A172 (cell line): ENCODE results near the gene TMED8. TPM values are rescaled to one million over a fixed set of nuclear protein-coding genes. Genes with fewer than 3 reads are reported as not detected.

Source experiments
- DNase-seq: peaks from one replicate; pipeline ENCODE4 v3.0.0-alpha.2; 2015; ENCODE audit warnings: low spot score
- total RNA-seq: library from RNA; depleted of rRNA; stranded (reverse); fragments of >200 nt; shearing (Covaris generic); gene quantifications from 2 replicates; pipeline ENCODE4 v1.2.3, GENCODE V29; 2014; rRNA removed

The TMED8 gene
- total RNA-seq, 1 experiment from 2014 or later = 11.5 TPM

DNA sequence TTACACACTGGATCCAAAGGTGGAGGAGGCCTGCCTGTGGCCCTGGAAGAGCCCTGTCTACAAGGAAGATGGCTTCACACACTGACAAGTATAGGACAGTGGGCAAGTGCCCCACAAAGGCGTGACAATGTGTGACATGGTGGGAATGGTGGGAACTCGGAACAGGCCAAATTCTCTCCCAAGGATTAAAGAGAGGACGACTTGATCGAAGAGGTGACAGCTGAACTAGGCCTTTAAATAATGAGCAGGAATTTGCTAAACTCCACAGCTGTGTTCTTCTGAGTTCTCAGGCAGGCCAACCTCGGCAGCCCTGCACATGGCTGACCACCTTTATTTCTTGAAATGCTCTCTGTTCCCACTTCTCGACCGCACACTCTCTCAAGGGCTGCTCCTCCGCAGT is 80.0 kb downstream of the TMED8 start:
- DNase-seq = no peak

- DNase-seq = no peak
Observed at GRCh38 chr14:77296155-77296554, 80.7 kb downstream of the TMED8 start.

- peak; percentile 15 for DNase-seq
Observed at GRCh38 chr14:77290705-77291104, 86.2 kb downstream of the TMED8 start.

GRCh38 chr14:77286576-77286975 is 90.3 kb downstream of the TMED8 start:
- DNase-seq = no peak

Other genes with a start within 250 kb of the TMED8 start
- not detected in 2 replicates for gene ZDHHC22, start 235.3 kb downstream of the TMED8 start, total RNA-seq
- 0.62 and 0.98 TPM in 2 replicates for gene TMEM63C, start 195.3 kb downstream of the TMED8 start, total RNA-seq
- not detected in 2 replicates for gene NGB, start 105.9 kb downstream of the TMED8 start, total RNA-seq
- gene POMT2, start 56.2 kb downstream of the TMED8 start, total RNA-seq = 13.7 and 14.5 TPM in 2 replicates
- 28.6 and 30.4 TPM in 2 replicates for gene GSTZ1, start 56.1 kb downstream of the TMED8 start, total RNA-seq
- gene SAMD15, start 285 bp upstream of the TMED8 start, total RNA-seq = 1.9 and 2.7 TPM in 2 replicates
- not detected in 2 replicates for gene NOXRED1, start 46.4 kb upstream of the TMED8 start, total RNA-seq
- gene VIPAS39, start 80.5 kb upstream of the TMED8 start, total RNA-seq = 16.1 and 20.5 TPM in 2 replicates
- 178 and 229 TPM in 2 replicates for gene AHSA1, start 81.0 kb upstream of the TMED8 start, total RNA-seq
- 2.8 TPM in 1 of 2 replicates, not detected in the other for gene ISM2, start 121.7 kb upstream of the TMED8 start, total RNA-seq
- gene SPTLC2, start 239.5 kb upstream of the TMED8 start, total RNA-seq = 17.6 and 23.0 TPM in 2 replicates